ENCODE results near the gene FGD4. TPM values are rescaled to one million over a fixed set of nuclear protein-coding genes. Genes with fewer than 3 reads are reported as not detected.
A peak's percentile ranks its signal among the peaks of the same experiment; 100 is the strongest.

FGD4 gene
- total and polyA plus RNA-seq, 9 of the 15 experiments (the other 6 are each of a cell fraction or from before 2014, with no cell fraction given) = 0.05 to 0.51 (median 0.27) TPM

DNA sequence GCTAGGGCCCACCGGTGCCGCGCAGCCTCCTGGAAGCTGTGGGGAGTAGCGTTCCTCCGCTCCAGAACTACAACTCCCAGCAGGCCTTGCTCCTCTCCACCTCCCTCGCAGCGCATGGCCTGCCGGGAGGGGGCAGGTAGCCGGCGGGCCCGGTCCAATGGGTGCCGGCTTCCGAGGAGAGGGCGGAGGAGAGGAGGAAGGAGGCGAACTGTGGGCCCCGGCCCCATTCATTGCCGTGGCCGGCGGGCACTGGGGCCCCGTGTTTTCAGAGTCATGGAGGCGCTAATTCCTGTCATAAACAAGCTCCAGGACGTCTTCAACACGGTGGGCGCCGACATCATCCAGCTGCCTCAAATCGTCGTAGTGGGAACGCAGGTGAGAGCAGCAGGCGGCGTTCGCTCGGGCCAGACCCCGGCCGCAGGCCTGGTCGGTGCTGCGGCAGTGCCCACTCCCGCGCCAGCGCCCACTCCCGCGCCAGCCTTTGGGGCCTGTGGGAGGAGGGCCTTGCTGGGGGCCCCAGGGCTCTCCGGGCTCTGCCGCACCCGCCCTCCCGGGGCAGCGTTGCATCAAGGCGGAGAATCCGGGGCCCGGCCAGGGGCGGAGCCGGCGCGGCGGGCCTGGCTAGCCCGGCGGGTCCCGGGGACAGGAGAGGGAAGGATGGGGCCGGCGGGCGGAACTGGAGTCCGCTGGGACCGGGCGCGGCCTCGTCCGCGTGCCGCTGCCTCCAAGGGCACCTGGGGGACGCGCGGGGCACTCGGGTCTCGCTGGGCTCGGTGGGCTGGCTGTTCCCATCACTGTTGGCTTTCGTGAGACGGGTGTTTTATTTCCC lies 279.9 kb downstream of the FGD4 start, which contains the start of gene DNM1L (continued):
- TF ChIP-seq, protein P1, sequence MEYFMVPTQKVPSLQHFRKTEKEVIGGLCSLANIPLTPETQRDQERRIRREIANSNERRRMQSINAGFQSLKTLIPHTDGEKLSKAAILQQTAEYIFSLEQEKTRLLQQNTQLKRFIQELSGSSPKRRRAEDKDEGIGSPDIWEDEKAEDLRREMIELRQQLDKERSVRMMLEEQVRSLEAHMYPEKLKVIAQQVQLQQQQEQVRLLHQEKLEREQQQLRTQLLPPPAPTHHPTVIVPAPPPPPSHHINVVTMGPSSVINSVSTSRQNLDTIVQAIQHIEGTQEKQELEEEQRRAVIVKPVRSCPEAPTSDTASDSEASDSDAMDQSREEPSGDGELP (CRISPR knock-in tag; IDR thresholded peaks at IDR 0.05; ENCODE audit: borderline replicate concordance) = peak; percentile 51; the same call in 1 of the 2 replicates
- TF ChIP-seq RBFOX2 (IDR thresholded peaks at IDR 0.05; ENCODE audit: low read depth, low read length) (peak; percentile 95), HMG20A (CRISPR knock-in tag; conservative IDR thresholded peaks at IDR 0.05) (no peak), ARHGAP35 (IDR thresholded peaks at IDR 0.05; ENCODE audit: partially characterized antibody) (no peak), SMARCB1 (IDR thresholded peaks at IDR 0.05; ENCODE audit: insufficient read length, low read depth) (no peak), NR2C2 (CRISPR knock-in tag; IDR thresholded peaks at IDR 0.05) (peak; percentile 44; the same call in 1 of the 2 replicates), NR2C2 (tag; IDR thresholded peaks at IDR 0.05) (peak; percentile 62), ZNF444 (CRISPR knock-in tag; IDR thresholded peaks at IDR 0.05) (no peak), PPARD (CRISPR knock-in tag; IDR thresholded peaks at IDR 0.05) (no peak), GATAD2A (IDR thresholded peaks at IDR 0.05) (no peak), EP400 (IDR thresholded peaks at IDR 0.05) (peak; percentile 61), SREBF1 (IDR thresholded peaks at IDR 0.05; ENCODE audit: borderline replicate concordance, low read depth, low read length) (no peak), GTF2E2 (tag; IDR thresholded peaks at IDR 0.05) (no peak; the same call in 1 of the 2 replicates), SMARCA4 (IDR thresholded peaks at IDR 0.05) (no peak), HDAC6 (IDR thresholded peaks at IDR 0.05; ENCODE audit: low read depth, low read length) (no peak), MYNN (IDR thresholded peaks at IDR 0.05) (no peak; the same call in 1 of the 2 replicates), MYNN (CRISPR knock-in tag; IDR thresholded peaks at IDR 0.05) (no peak), TCF3 (CRISPR knock-in tag; IDR thresholded peaks at IDR 0.05) (no peak; the same call in none of the 2 replicates), TCF7 (IDR thresholded peaks at IDR 0.05; ENCODE audit: borderline replicate concordance) (no peak)
- TF ChIP-seq, protein P2, sequence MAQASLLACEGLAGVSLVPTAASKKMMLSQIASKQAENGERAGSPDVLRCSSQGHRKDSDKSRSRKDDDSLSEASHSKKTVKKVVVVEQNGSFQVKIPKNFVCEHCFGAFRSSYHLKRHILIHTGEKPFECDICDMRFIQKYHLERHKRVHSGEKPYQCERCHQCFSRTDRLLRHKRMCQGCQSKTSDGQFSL (CRISPR knock-in tag; IDR thresholded peaks at IDR 0.05) = no peak
- TF ChIP-seq, protein P2 (tag; IDR thresholded peaks at IDR 0.05) = no peak
- TF ChIP-seq, protein P3, sequence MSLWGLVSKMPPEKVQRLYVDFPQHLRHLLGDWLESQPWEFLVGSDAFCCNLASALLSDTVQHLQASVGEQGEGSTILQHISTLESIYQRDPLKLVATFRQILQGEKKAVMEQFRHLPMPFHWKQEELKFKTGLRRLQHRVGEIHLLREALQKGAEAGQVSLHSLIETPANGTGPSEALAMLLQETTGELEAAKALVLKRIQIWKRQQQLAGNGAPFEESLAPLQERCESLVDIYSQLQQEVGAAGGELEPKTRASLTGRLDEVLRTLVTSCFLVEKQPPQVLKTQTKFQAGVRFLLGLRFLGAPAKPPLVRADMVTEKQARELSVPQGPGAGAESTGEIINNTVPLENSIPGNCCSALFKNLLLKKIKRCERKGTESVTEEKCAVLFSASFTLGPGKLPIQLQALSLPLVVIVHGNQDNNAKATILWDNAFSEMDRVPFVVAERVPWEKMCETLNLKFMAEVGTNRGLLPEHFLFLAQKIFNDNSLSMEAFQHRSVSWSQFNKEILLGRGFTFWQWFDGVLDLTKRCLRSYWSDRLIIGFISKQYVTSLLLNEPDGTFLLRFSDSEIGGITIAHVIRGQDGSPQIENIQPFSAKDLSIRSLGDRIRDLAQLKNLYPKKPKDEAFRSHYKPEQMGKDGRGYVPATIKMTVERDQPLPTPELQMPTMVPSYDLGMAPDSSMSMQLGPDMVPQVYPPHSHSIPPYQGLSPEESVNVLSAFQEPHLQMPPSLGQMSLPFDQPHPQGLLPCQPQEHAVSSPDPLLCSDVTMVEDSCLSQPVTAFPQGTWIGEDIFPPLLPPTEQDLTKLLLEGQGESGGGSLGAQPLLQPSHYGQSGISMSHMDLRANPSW (CRISPR knock-in tag; IDR thresholded peaks at IDR 0.05) = no peak
- TF ChIP-seq, protein P4, sequence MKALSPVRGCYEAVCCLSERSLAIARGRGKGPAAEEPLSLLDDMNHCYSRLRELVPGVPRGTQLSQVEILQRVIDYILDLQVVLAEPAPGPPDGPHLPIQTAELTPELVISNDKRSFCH (CRISPR knock-in tag; IDR thresholded peaks at IDR 0.05) = no peak
- TF ChIP-seq, protein P4 (tag; IDR thresholded peaks at IDR 0.05) = peak; percentile 79
- TF ChIP-seq, protein P5, sequence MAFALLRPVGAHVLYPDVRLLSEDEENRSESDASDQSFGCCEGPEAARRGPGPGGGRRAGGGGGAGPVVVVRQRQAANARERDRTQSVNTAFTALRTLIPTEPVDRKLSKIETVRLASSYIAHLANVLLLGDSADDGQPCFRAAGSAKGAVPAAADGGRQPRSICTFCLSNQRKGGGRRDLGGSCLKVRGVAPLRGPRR (CRISPR knock-in tag; IDR thresholded peaks at IDR 0.05) = no peak

All from K562 (cell line).